Astrocyte (in vitro differentiated cells and primary cell): ENCODE measurements around the gene HIVEP2.

ENCODE experiments used
- CTCF ChIP-seq: IDR thresholded peaks from 2 replicates; pipeline ENCODE4 v1.5.1; 2011; ENCODE audit warnings: low read depth, mild to moderate bottlenecking, inconsistent platforms, low read length, moderate library complexity; ENCODE audit not compliant: insufficient read depth
- EZH2 ChIP-seq: IDR thresholded peaks from 2 replicates; pipeline ENCODE4 v1.6.1; 2012; ENCODE audit warnings: mild to moderate bottlenecking, low read length, inconsistent platforms; ENCODE audit not compliant: insufficient read depth

- TF ChIP-seq CTCF (no peak), EZH2 (no peak)
Observed at GRCh38 chr6:142845143-142845571, 99.8 kb downstream of the HIVEP2 start.
